Measurements from ENCODE around the gene DYNC1I1.

DNA sequence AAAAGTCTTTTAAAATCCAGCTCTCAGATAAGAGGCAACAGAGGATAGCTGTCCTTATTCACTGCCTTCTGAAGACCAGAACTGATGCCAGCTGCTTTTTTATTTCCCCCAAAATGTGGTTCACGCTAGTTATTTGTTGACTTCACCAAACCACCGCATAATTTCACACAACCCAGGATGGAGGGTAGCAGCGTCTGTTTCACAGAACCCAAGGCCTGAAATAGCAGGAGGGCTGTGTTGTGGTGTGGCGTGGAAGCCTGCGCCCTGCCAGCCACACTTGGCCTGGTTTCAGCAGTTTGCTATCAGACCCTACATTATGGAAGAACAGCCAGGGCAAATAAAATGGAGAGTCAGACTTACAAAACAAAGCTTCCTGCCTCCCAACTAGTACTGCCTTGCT, 155.4 kb downstream of the DYNC1I1 start:
- TF ChIP-seq, protein P1, sequence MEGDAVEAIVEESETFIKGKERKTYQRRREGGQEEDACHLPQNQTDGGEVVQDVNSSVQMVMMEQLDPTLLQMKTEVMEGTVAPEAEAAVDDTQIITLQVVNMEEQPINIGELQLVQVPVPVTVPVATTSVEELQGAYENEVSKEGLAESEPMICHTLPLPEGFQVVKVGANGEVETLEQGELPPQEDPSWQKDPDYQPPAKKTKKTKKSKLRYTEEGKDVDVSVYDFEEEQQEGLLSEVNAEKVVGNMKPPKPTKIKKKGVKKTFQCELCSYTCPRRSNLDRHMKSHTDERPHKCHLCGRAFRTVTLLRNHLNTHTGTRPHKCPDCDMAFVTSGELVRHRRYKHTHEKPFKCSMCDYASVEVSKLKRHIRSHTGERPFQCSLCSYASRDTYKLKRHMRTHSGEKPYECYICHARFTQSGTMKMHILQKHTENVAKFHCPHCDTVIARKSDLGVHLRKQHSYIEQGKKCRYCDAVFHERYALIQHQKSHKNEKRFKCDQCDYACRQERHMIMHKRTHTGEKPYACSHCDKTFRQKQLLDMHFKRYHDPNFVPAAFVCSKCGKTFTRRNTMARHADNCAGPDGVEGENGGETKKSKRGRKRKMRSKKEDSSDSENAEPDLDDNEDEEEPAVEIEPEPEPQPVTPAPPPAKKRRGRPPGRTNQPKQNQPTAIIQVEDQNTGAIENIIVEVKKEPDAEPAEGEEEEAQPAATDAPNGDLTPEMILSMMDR (IDR thresholded peaks at IDR 0.05) = no peak
- TF ChIP-seq POLR2A (IDR thresholded peaks at IDR 0.05) (no peak), POLR2AphosphoS5 (IDR thresholded peaks at IDR 0.05) (no peak), EP300 (IDR thresholded peaks at IDR 0.05) (no peak)

All from suprapubic skin (tissue), 4 donors.